ENCODE data around the gene RPLP2.

RPLP2 gene

DNA sequence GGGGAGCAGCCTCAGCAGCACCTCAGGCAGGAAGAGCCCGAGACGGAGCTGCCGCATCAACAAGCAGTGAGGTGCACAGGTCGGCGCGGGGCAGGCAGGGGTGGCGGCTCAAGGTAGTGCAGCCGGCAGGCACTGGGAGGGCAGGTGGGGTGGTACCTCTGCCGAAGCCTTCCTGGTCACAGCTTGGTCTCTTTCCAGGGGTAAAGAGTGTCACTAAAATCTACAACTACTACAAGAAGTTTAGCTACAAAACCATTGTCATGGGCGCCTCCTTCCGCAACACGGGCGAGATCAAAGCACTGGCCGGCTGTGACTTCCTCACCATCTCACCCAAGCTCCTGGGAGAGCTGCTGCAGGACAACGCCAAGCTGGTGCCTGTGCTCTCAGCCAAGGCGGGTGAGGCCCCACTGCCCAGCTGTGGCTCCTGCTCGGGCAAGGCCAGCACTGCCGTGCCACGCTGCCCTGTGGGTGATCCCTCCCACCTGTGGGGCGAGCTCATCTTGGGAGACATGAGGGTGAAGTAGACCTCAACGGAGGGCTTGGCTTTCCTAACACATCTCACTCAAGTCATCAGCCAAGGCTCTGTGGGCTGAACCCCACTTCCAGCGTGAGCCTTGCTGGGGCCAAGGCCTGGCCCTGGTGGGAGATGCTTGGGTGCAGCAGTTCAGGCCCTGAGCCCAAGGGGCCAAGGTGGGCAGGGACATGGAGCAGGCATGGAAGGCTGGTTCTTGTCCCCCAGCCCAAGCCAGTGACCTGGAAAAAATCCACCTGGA lies 46.0 kb upstream of the RPLP2 start:
- no peak for DNase-seq
- no peak overlapping the region for H3K4me3 ChIP-seq (ENCODE audit: low read depth, low read length)
- H3K36me3 ChIP-seq (replicated peaks), result peaks cover 80% of the 10 kb centered on the region
- TF ChIP-seq CTCF (IDR thresholded peaks at IDR 0.05; ENCODE audit: low read depth, low read length, missing control alignments), result no peak
- in situ Hi-C loops (cut with HindIII; ENCODE audit: low pct_ligation_motif_present, low sequenced_read_pairs), result no loop called here
- H3K27ac ChIP-seq, result no peak overlapping the region
- H3K27me3 ChIP-seq (replicated peaks), result no peaks in the 10 kb centered on the region

- Histone ChIP-seq H3K27me3 (replicated peaks) (no peaks in the 10 kb centered on the region), H3K4me3 (ENCODE audit: low read depth, low read length) (no peak overlapping the region), H3K27ac (no peak overlapping the region), H3K36me3 (replicated peaks) (peaks cover 77% of the 10 kb centered on the region)
- TF ChIP-seq CTCF (IDR thresholded peaks at IDR 0.05; ENCODE audit: low read depth, low read length, missing control alignments), result no peak
- DNase-seq, result no peak
- in situ Hi-C loops (cut with HindIII; ENCODE audit: low pct_ligation_motif_present, low sequenced_read_pairs), result no loop called here
Observed at GRCh38 chr11:764322-765024, 45.3 kb upstream of the RPLP2 start.

GRCh38 chr11:765025-765801 lies 44.6 kb upstream of the RPLP2 start:
- in situ Hi-C loops (cut with HindIII; ENCODE audit: low pct_ligation_motif_present, low sequenced_read_pairs), result no loop called here
- Histone ChIP-seq H3K4me3 (ENCODE audit: low read depth, low read length) (no peak overlapping the region), H3K36me3 (replicated peaks) (peaks cover 76% of the 10 kb centered on the region), H3K27me3 (replicated peaks) (no peaks in the 10 kb centered on the region), H3K27ac (no peak overlapping the region)
- peak; percentile 69 for TF ChIP-seq CTCF (IDR thresholded peaks at IDR 0.05; ENCODE audit: low read depth, low read length, missing control alignments)
- peak; percentile 36 for DNase-seq

DNA sequence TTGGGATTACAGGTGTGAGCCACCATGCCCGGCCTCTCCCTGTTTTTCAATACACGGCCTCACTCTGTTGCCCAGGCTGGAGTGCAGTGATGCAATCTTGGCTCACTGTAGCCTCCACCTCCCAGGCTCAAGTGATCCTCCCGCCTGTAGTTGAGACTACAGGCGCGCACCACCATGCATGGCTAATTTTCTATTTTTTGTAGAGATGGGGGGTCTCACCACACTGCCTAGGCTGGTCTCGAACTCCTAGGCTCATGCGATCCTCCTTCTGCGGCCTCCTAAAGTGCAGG lies 44.0 kb upstream of the RPLP2 start:
- Histone ChIP-seq H3K36me3 (replicated peaks) (peaks cover 76% of the 10 kb centered on the region), H3K27me3 (replicated peaks) (no peaks in the 10 kb centered on the region), H3K27ac (no peak overlapping the region), H3K4me3 (ENCODE audit: low read depth, low read length) (no peak overlapping the region)
- no peak for TF ChIP-seq CTCF (IDR thresholded peaks at IDR 0.05; ENCODE audit: low read depth, low read length, missing control alignments)
- in situ Hi-C loops (cut with HindIII; ENCODE audit: low pct_ligation_motif_present, low sequenced_read_pairs), result no loop called here
- DNase-seq, result no peak

DNA sequence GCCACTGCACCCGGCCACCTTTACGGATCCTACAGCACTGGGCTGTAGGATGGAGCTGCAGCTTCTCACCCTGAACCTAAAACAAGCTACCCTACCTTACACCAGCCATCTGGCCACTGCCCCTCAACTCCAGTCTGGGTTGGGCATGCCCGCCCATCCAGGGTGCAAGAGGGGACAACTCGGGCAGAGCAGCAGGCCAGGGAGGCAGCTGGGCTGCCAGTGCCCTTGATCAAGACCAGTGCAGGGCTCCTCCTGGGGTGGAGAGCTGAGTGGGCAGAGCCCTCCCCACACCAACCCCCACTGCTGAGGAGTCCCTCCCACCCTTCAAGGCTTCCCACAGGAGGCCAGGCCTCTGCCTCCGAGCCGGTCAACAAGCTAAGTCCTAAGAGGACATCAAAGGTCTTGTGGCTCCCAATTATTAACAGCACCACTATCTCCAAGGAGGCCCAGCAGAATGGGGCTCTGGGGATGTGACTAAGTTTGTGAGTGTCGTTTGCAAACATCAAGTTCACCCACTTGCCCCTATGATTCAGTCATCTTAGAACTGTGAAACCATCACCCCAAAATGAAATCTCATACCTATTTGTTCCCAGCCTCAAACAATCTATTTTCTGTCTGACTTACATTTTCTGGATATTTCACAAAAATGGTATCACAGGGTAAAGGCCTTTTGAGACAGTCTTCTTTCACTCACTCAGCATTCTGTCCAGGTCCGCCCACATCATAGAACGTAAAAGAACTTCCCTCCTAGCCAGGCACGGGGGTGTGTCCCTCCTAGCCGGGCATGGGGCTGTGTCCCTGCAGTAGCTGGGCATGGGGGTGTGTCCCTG lies 43.4 kb upstream of the RPLP2 start:
- Histone ChIP-seq H3K4me3 (ENCODE audit: low read depth, low read length) (no peak overlapping the region), H3K27me3 (replicated peaks) (no peaks in the 10 kb centered on the region), H3K36me3 (replicated peaks) (peaks cover 77% of the 10 kb centered on the region), H3K27ac (no peak overlapping the region)
- no peak for TF ChIP-seq CTCF (IDR thresholded peaks at IDR 0.05; ENCODE audit: low read depth, low read length, missing control alignments)
- no peak for DNase-seq
- in situ Hi-C loops (cut with HindIII; ENCODE audit: low pct_ligation_motif_present, low sequenced_read_pairs), result no loop called here
